HEK293 (cell line): ENCODE measurements around the gene MIEN1.

Source experiments
- ATF2 ChIP-seq: fragments of 450-650 bp; formaldehyde crosslinking; IDR thresholded peaks from 2 replicates; pipeline ENCODE4 v1.5.1; 2016; ENCODE audit warnings: missing biosample characterization, missing genetic modification characterization, low read depth
- BCL6B ChIP-seq: fragments of 450-650 bp; formaldehyde crosslinking; IDR thresholded peaks from 2 replicates; pipeline ENCODE4 v1.5.1; 2017; ENCODE audit warnings: missing biosample characterization, missing genetic modification characterization
- HOXA7 ChIP-seq: sonication (generic); formaldehyde crosslinking; IDR thresholded peaks from 2 replicates; pipeline ENCODE4 v1.8.1; 2022; ENCODE audit warnings: missing genetic modification reagents, borderline replicate concordance
- KLF10 ChIP-seq: fragments of 450-650 bp; IDR thresholded peaks from 2 replicates; pipeline ENCODE4 v1.5.1; 2018; ENCODE audit warnings: missing biosample characterization, mild to moderate bottlenecking, missing genetic modification characterization
- MYNN ChIP-seq: fragments of 450-650 bp; formaldehyde crosslinking; IDR thresholded peaks from 2 replicates; pipeline ENCODE4 v1.5.1; 2016; ENCODE audit warnings: missing biosample characterization, missing genetic modification characterization, borderline replicate concordance
- PRDM10 ChIP-seq: fragments of 450-650 bp; formaldehyde crosslinking; IDR thresholded peaks from 2 replicates; pipeline ENCODE4 v1.5.1; 2016; ENCODE audit warnings: missing biosample characterization, missing genetic modification characterization
- RBAK ChIP-seq: fragments of 450-650 bp; formaldehyde crosslinking; IDR thresholded peaks from 2 replicates; pipeline ENCODE4 v1.5.1; 2016; ENCODE audit warnings: missing biosample characterization, missing genetic modification characterization
- TRIM28 ChIP-seq: IDR thresholded peaks from 2 replicates; pipeline ENCODE4 v1.6.1; 2011; ENCODE audit warnings: low read length, control low read depth, borderline replicate concordance
- ZBTB11 ChIP-seq: fragments of 450-650 bp; formaldehyde crosslinking; conservative IDR thresholded peaks from 2 replicates; pipeline ENCODE4 v1.5.1; 2016; ENCODE audit warnings: low read depth, missing biosample characterization, missing genetic modification characterization
- ZBTB49 ChIP-seq: fragments of 450-650 bp; formaldehyde crosslinking; IDR thresholded peaks from 2 replicates; pipeline ENCODE4 v1.5.1; 2016; ENCODE audit warnings: missing biosample characterization, missing genetic modification characterization, low read depth
- ZNF223 ChIP-seq: fragments of 450-650 bp; formaldehyde crosslinking; IDR thresholded peaks from 2 replicates; pipeline ENCODE4 v1.5.1; 2016; ENCODE audit warnings: missing biosample characterization, missing genetic modification characterization
- ZNF23 ChIP-seq: fragments of 450-650 bp; formaldehyde crosslinking; IDR thresholded peaks from 2 replicates; pipeline ENCODE4 v1.5.1; 2016; ENCODE audit warnings: missing biosample characterization, missing genetic modification characterization, borderline replicate concordance
- ZNF311 ChIP-seq: fragments of 450-650 bp; formaldehyde crosslinking; IDR thresholded peaks from 2 replicates; pipeline ENCODE4 v1.5.1; 2017; ENCODE audit warnings: missing biosample characterization, missing genetic modification characterization, borderline replicate concordance
- ZNF350 ChIP-seq: fragments of 450-650 bp; formaldehyde crosslinking; IDR thresholded peaks from 2 replicates; pipeline ENCODE4 v1.5.0; 2017; ENCODE audit warnings: missing biosample characterization, mild to moderate bottlenecking, missing genetic modification characterization
- ZNF366 ChIP-seq: fragments of 450-650 bp; formaldehyde crosslinking; conservative IDR thresholded peaks from 2 replicates; pipeline ENCODE4 v1.5.1; 2016; ENCODE audit warnings: missing biosample characterization, missing genetic modification characterization
- ZNF394 ChIP-seq: fragments of 450-650 bp; formaldehyde crosslinking; IDR thresholded peaks from 2 replicates; pipeline ENCODE4 v1.5.1; 2016; ENCODE audit warnings: missing biosample characterization, missing genetic modification characterization, mild to moderate bottlenecking, moderate library complexity, borderline replicate concordance
- ZNF398 ChIP-seq: fragments of 450-650 bp; formaldehyde crosslinking; IDR thresholded peaks from 2 replicates; pipeline ENCODE4 v1.5.1; 2017; ENCODE audit warnings: missing biosample characterization, missing genetic modification characterization
- ZNF521 ChIP-seq: fragments of 450-650 bp; formaldehyde crosslinking; IDR thresholded peaks from 2 replicates; pipeline ENCODE4 v1.5.1; 2017; ENCODE audit warnings: missing biosample characterization, mild to moderate bottlenecking, missing genetic modification characterization
- ZNF571 ChIP-seq: fragments of 450-650 bp; formaldehyde crosslinking; IDR thresholded peaks from 2 replicates; pipeline ENCODE4 v1.5.0; 2017; ENCODE audit warnings: missing biosample characterization, missing genetic modification characterization
- ZNF701 ChIP-seq: fragments of 450-650 bp; formaldehyde crosslinking; IDR thresholded peaks from 2 replicates; pipeline ENCODE4 v1.5.1; 2016; ENCODE audit warnings: missing biosample characterization, missing genetic modification characterization
- ZNF704 ChIP-seq: fragments of 450-650 bp; formaldehyde crosslinking; IDR thresholded peaks from 2 replicates; pipeline ENCODE4 v1.5.1; 2016; ENCODE audit warnings: missing biosample characterization, missing genetic modification characterization
- ZXDB ChIP-seq: fragments of 450-650 bp; formaldehyde crosslinking; IDR thresholded peaks from 2 replicates; pipeline ENCODE4 v1.5.1; 2016; ENCODE audit warnings: missing biosample characterization, missing genetic modification characterization
- TF ChIP-seq, protein P1 (sequence below): fragments of 450-650 bp; formaldehyde crosslinking; IDR thresholded peaks from 2 replicates; pipeline ENCODE4 v1.5.1; 2016; ENCODE audit warnings: missing biosample characterization, missing genetic modification characterization

The MIEN1 gene

GRCh38 chr17:39699818-39700147 is 30.5 kb downstream of the MIEN1 start, which contains the start of gene ERBB2 (continued):
- TF ChIP-seq ZBTB49 (tag by site-specific recombination) (no peak), ZNF521 (tag by site-specific recombination) (no peak), ZNF366 (tag by site-specific recombination) (peak; percentile 75), ZNF223 (tag by site-specific recombination) (no peak), MYNN (tag by site-specific recombination) (no peak), ZNF704 (tag by site-specific recombination) (no peak), TRIM28 (no peak), ZNF350 (tag by site-specific recombination) (no peak), ATF2 (tag by site-specific recombination) (no peak), ZNF311 (tag by site-specific recombination) (no peak), ZNF571 (tag by site-specific recombination) (no peak), PRDM10 (tag by site-specific recombination) (peak; percentile 52), ZXDB (no peak), ZBTB11 (tag by site-specific recombination) (no peak), ZNF394 (tag by site-specific recombination) (no peak), KLF10 (tag by site-specific recombination) (no peak), ZNF398 (tag by site-specific recombination) (peak; percentile 61; the same call in 1 of the 2 replicates), RBAK (tag by site-specific recombination) (no peak), BCL6B (no peak), ZNF23 (no peak), HOXA7 (CRISPR knock-in tag) (no peak), ZNF701 (tag by site-specific recombination) (no peak)
- TF ChIP-seq, protein P1, sequence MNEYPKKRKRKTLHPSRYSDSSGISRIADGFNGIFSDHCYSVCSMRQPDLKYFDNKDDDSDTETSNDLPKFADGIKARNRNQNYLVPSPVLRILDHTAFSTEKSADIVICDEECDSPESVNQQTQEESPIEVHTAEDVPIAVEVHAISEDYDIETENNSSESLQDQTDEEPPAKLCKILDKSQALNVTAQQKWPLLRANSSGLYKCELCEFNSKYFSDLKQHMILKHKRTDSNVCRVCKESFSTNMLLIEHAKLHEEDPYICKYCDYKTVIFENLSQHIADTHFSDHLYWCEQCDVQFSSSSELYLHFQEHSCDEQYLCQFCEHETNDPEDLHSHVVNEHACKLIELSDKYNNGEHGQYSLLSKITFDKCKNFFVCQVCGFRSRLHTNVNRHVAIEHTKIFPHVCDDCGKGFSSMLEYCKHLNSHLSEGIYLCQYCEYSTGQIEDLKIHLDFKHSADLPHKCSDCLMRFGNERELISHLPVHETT (tag by site-specific recombination): no peak
